Astrocyte (in vitro differentiated cells and primary cell): ENCODE measurements around the gene ASTN1. TPM values are rescaled to one million over a fixed set of nuclear protein-coding genes. Genes with fewer than 3 reads are reported as not detected.

Source experiments
- DNase-seq: peaks from one replicate; pipeline ENCODE4 v3.0.0-alpha.2; 2010; ENCODE audit warnings: low read depth
- FAIRE-seq: peaks from 2 replicates; lab custom pipeline; 2011; peaks lifted over from hg19 to GRCh38; lab: Jason Lieb, UNC
- H2AFZ ChIP-seq: 2 replicates; pipeline ENCODE4 v1.6.0; 2012; ENCODE audit warnings: low read depth, low read length, inconsistent platforms
- H3K27ac ChIP-seq: 2 replicates; pipeline ENCODE4 v1.5.1; 2011; ENCODE audit warnings: low read depth, low read length, inconsistent platforms
- H3K27me3 ChIP-seq: 2 replicates; pipeline ENCODE4 v1.6.0; 2011; ENCODE audit warnings: low read length, inconsistent platforms; ENCODE audit not compliant: insufficient read depth
- H3K36me3 ChIP-seq: 2 replicates; pipeline ENCODE4 v1.5.1; 2011; ENCODE audit warnings: low read length, inconsistent platforms; ENCODE audit not compliant: insufficient read depth
- H3K4me1 ChIP-seq: 2 replicates; pipeline ENCODE4 v1.5.1; 2011; ENCODE audit warnings: low read length, inconsistent platforms; ENCODE audit not compliant: insufficient read depth
- H3K4me2 ChIP-seq: 2 replicates; pipeline ENCODE4 v1.6.0; 2012; ENCODE audit warnings: low read length, inconsistent platforms
- H3K4me3 ChIP-seq: 2 replicates; pipeline ENCODE4 v1.5.1; 2011; ENCODE audit warnings: low read depth, mild to moderate bottlenecking, low read length, inconsistent platforms; ENCODE audit not compliant: insufficient read depth
- H3K79me2 ChIP-seq: 2 replicates; pipeline ENCODE4 v1.6.0; 2012; ENCODE audit warnings: mild to moderate bottlenecking, low read length, inconsistent platforms; ENCODE audit not compliant: insufficient read depth
- H3K9ac ChIP-seq: 2 replicates; pipeline ENCODE4 v1.6.0; 2012; ENCODE audit warnings: mild to moderate bottlenecking, low read length, inconsistent platforms
- H3K9me3 ChIP-seq: 2 replicates; pipeline ENCODE4 v1.5.1; 2012; ENCODE audit warnings: low read depth, mild to moderate bottlenecking, low read length, inconsistent platforms; ENCODE audit not compliant: insufficient read depth
- H4K20me1 ChIP-seq: 2 replicates; pipeline ENCODE4 v1.6.0; 2012; ENCODE audit warnings: low read length, inconsistent platforms; ENCODE audit not compliant: insufficient read depth
- H3K27ac Mint-ChIP-seq: one replicate; pipeline ENCODE4 v1.8.0; 2021; ENCODE audit warnings: mild to moderate bottlenecking, mixed read lengths; ENCODE audit not compliant: unreplicated experiment
- H3K27me3 Mint-ChIP-seq: one replicate; pipeline ENCODE4 v1.8.0; 2021; ENCODE audit warnings: low read depth, mixed read lengths; ENCODE audit not compliant: unreplicated experiment
- H3K36me3 Mint-ChIP-seq: one replicate; pipeline ENCODE4 v1.8.0; 2021; ENCODE audit warnings: low read depth, mixed read lengths; ENCODE audit not compliant: unreplicated experiment
- H3K4me1 Mint-ChIP-seq: one replicate; pipeline ENCODE4 v1.8.0; 2021; ENCODE audit warnings: low read depth, mixed read lengths; ENCODE audit not compliant: unreplicated experiment
- H3K4me3 Mint-ChIP-seq: one replicate; pipeline ENCODE4 v1.8.0; 2021; ENCODE audit warnings: mild to moderate bottlenecking, moderate library complexity, mixed read lengths; ENCODE audit not compliant: unreplicated experiment
- H3K9me3 Mint-ChIP-seq: one replicate; pipeline ENCODE4 v1.8.0; 2021; ENCODE audit warnings: mild to moderate bottlenecking, mixed read lengths; ENCODE audit not compliant: unreplicated experiment
- CTCF ChIP-seq: IDR thresholded peaks from 2 replicates; pipeline ENCODE4 v1.5.1; 2011; ENCODE audit warnings: low read depth, mild to moderate bottlenecking, inconsistent platforms, low read length, moderate library complexity; ENCODE audit not compliant: insufficient read depth
- EZH2 ChIP-seq: IDR thresholded peaks from 2 replicates; pipeline ENCODE4 v1.6.1; 2012; ENCODE audit warnings: mild to moderate bottlenecking, low read length, inconsistent platforms; ENCODE audit not compliant: insufficient read depth
- total RNA-seq: library from RNA; stranded (reverse); gene quantifications from 2 replicates; pipeline ENCODE4 v1.2.1, GENCODE V29; 2021

Gene ASTN1
- total RNA-seq, 1 donor from 2014 or later, result 0.50 TPM

- Histone ChIP-seq H4K20me1 (no peaks in the 10 kb centered on the region), H3K27ac (no peak overlapping the region), H3K9ac (no peak overlapping the region), H3K4me2 (no peak overlapping the region), H2AFZ (no peak overlapping the region), H3K4me1 (no peaks in the 10 kb centered on the region), H3K36me3 (no peaks in the 10 kb centered on the region), H3K79me2 (no peaks in the 10 kb centered on the region), H3K4me3 (no peak overlapping the region), H3K27me3 (no peaks in the 10 kb centered on the region), H3K9me3 (no peaks in the 10 kb centered on the region)
- no peaks in the 10 kb centered on the region for H3K36me3 Mint-ChIP-seq
- FAIRE-seq, result no peak
- no peak overlapping the region for H3K4me3 Mint-ChIP-seq
- no peaks in the 10 kb centered on the region for H3K4me1 Mint-ChIP-seq
- no peak overlapping the region for H3K27ac Mint-ChIP-seq
- no peak for TF ChIP-seq CTCF
- peaks cover 5% of the 10 kb centered on the region for H3K27me3 Mint-ChIP-seq
- no peaks in the 10 kb centered on the region for H3K9me3 Mint-ChIP-seq
- no peak for DNase-seq
Measured at GRCh38 chr1:177007437-177008161, 156.9 kb downstream of the ASTN1 start.

- DNase-seq, result no peak
- H3K36me3 ChIP-seq, result no peaks in the 10 kb centered on the region
- H3K4me1 ChIP-seq, result no peaks in the 10 kb centered on the region
- H3K9ac ChIP-seq, result no peak overlapping the region
- no peak for FAIRE-seq
- H3K27me3 ChIP-seq, result no peaks in the 10 kb centered on the region
- Mint-ChIP-seq H3K27ac (no peak overlapping the region), H3K4me1 (peaks cover 4% of the 10 kb centered on the region), H3K9me3 (no peaks in the 10 kb centered on the region), H3K36me3 (no peaks in the 10 kb centered on the region), H3K27me3 (no peaks in the 10 kb centered on the region), H3K4me3 (no peak overlapping the region)
- H4K20me1 ChIP-seq, result no peaks in the 10 kb centered on the region
- H2AFZ ChIP-seq, result no peak overlapping the region
- H3K9me3 ChIP-seq, result no peaks in the 10 kb centered on the region
- H3K4me3 ChIP-seq, result no peak overlapping the region
- H3K79me2 ChIP-seq, result no peaks in the 10 kb centered on the region
- no peak overlapping the region for H3K27ac ChIP-seq
- H3K4me2 ChIP-seq, result no peak overlapping the region
- no peak for TF ChIP-seq EZH2
- TF ChIP-seq CTCF, result no peak
Measured at GRCh38 chr1:177002891-177003290, 161.6 kb downstream of the ASTN1 start.

DNA sequence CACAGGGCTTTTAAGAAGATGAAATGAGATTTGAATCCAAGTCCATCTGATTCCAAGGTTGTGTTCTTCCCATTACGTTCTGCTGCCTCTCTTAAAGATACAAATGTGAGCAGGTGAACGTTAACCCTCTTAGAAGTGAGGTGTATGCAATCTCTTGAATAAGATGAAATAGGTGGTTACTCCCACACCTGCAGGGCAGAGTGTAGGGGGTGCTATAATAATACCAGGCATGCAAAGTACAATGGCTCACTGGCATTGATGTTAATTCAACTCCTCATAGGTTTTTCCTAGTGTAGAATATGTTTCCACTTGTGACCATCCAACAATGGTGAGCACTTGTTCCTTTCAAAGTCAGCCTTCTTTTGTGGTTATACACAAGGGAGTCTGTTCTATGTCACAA is 163.0 kb downstream of the ASTN1 start:
- Mint-ChIP-seq H3K4me3 (no peak overlapping the region), H3K9me3 (peaks cover 2% of the 10 kb centered on the region)
- FAIRE-seq, result no peak

More for the DNA sequence above, 163.0 kb downstream of the ASTN1 start:
- Histone ChIP-seq H3K79me2 (no peaks in the 10 kb centered on the region), H2AFZ (no peak overlapping the region), H3K36me3 (no peaks in the 10 kb centered on the region), H3K4me3 (no peak overlapping the region), H3K27ac (no peak overlapping the region), H3K4me2 (no peak overlapping the region), H3K4me1 (no peaks in the 10 kb centered on the region), H3K9ac (no peak overlapping the region), H3K9me3 (no peaks in the 10 kb centered on the region), H4K20me1 (no peaks in the 10 kb centered on the region), H3K27me3 (no peaks in the 10 kb centered on the region)
- no peak for DNase-seq
- Mint-ChIP-seq H3K27ac (no peak overlapping the region), H3K36me3 (no peaks in the 10 kb centered on the region), H3K27me3 (peaks cover 2% of the 10 kb centered on the region), H3K4me1 (peaks cover 4% of the 10 kb centered on the region)
- TF ChIP-seq EZH2 (no peak), CTCF (no peak)
